Measurements from ENCODE around the gene ZBTB44.

ZBTB44 gene

DNA sequence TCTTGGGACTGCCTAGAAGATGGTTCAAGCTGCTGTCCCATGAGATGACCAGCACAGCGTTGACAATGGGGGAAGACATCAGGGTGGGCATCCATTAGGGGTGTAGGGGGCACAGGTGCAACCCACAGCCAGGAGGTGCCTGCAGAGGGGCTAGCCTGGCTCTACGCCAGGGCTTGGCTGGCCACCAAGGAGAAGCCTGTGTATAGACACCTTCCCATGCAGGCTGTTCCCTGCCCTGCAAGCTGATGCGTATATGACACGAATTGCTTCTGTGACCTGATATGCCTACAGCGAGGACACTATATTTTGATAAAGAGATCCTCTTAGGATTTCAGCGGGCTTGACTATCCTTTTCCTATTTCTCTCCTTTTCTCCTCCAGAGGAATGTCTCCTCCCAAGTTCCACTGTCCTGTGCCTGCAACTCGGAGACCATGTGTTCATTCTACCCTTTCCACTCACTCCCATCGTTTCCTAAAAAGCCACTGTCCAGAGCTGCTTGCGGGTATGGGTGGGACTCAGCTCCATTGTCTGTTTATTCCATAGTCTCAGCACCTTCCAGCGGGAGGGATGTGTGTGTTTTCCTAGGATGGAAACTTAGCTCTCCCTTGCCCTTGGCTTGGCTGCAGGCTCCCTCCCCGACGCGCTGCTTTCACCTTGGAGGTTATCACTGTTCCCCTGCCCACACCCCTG lies 99.0 kb downstream of the ZBTB44 start:
- DNase-seq (ENCODE audit: low read depth in 1 of 2, low spot score in 1 of 2), result no peak

DNA sequence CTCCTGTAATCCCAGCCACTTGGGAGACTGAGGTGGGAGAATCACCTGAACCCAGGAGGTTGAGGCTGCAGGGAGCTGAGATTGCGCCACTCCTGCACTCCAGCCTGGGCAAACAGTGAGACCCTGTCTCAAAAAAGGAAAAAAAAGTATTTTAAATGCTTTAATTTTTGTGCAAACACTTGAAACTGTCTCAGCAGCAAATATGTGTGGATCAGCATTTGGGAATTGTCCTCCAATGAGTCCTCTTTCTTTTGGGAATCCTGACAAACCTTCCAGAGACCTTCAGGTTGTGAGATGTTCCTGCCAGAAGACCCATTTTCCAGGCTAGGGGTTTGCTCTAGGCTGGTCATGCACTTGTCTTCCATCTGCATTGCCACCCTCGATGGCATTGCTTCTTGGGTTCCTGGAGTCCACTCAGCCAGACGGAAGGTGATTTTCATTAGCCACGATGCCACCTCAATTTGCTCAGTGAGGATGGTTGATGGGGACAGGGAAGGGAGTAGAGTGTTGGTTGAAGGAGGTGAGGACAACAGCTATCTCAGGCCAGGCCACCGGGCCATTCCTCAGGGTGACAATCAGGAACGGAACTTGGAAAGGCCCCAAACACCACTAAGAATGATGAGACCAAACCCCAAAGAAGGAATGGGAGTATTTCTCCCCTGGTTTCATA lies 99.7 kb downstream of the ZBTB44 start:
- DNase-seq (ENCODE audit: low read depth in 1 of 2, low spot score in 1 of 2), result no peak

DNA sequence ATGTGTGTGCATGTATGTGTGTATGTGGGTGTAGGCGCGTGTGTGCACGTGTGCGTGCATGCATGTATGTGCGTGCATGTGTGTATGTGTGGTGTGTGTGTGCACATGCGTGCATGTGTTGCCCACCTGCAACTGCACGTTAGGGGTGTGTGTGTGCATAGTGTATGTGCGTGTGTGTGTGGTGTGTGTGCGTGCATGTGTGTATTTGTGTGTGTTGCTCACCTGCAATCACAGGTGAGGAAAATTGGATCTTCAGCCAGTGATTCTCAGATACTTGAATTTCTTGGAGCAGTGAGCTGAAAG lies 100.8 kb downstream of the ZBTB44 start:
- DNase-seq (ENCODE audit: low read depth in 1 of 2, low spot score in 1 of 2), result no peak

DNA sequence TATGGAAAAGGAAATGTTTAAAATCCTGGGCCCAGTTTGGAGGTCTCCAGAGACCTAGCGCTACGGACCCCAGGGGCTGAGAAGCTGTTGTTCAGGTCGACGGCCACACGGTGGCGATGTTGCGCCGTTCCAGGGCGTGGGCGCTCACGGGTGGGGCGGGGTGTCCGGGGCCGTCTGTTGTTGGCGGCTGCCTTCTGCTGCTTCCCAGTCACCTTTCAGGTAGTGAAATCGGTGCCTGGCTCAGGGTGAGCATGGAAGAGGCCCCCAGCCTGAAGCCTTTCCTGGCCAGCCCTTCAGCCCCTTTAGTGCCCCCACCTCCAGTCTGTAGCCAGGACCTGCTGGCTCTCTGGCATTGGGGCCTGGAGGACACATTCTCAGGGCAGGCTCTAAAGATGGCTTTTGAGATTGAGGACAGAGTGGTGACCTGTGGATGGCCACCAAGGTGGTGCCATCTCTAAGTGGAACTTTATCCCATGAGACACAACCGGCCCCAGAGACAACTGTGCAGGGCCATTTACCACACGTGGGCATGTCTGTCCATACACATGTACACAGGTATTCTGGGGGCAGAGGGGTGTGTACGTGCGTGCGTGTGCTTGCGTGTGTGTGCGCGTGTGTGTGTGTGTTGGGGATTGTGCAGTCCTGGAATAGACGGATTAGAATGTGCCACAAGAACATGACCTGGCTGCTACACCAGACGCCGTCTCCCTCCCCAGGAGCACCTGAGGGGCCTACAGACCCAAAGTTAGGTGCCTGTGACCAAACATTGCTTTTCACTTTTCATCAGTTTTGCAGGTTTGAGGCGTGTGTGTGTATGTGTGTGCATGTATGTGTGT lies 101.4 kb downstream of the ZBTB44 start:
- DNase-seq (ENCODE audit: low read depth in 1 of 2, low spot score in 1 of 2), result peak; percentile 58 to 65

DNA sequence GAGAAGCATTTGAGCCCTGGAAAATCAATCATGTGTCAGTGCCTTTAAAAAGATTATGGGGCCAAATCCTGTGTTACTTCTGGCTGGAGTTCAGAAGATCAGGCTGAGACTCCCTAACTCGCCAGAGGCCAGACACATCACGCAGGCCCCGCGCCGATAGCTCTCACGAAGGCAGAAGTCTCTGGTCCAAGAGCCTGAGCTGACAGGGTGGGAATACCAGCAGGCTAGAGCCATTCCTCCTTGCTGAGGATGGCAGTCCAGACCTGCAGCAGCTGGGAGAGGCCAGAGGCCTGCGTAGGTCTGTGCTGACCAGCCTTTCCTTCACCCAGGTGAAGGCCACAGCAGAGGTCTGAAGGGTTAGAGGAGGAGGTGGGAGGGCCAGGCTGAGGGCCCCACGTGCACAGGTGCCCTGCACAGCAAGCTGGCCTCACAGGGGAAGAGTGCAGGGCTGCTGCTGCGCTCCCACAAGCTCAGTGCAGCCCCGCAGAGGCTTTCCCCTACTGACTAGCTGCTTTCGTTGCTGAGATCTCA lies 102.2 kb downstream of the ZBTB44 start:
- no peak for DNase-seq (ENCODE audit: low read depth in 1 of 2, low spot score in 1 of 2)

DNA sequence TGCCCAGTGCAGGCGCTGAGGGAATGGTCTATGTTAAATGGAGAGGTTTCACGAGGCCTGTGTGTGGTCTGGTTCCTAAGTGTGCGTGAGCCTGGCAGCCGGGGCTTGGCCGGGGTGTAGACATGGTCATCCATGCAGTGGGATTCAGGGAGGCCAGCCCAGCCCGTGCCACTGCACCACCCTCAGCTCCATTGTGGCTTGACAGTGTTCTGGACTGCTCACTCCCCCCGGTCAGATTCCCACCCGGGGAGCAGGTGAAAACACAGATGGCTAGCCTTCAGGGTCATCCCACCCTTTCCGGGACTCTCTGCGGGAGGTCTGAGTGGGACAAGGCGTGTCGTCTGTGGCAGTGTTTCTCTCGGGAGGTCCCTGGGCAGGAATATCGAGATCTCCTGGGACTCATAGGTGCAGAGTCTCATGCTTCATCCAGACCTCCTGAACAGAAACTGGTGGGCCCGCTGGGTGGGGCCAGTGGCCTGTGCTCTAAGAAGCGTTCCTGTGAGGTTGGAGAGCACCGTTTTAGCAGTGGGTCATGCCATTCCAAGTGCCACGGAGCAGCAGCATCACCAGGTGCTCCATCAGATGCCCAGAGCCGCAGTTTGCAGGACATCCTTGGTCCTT lies 102.8 kb downstream of the ZBTB44 start:
- DNase-seq (ENCODE audit: low read depth in 1 of 2, low spot score in 1 of 2), result no peak

DNA sequence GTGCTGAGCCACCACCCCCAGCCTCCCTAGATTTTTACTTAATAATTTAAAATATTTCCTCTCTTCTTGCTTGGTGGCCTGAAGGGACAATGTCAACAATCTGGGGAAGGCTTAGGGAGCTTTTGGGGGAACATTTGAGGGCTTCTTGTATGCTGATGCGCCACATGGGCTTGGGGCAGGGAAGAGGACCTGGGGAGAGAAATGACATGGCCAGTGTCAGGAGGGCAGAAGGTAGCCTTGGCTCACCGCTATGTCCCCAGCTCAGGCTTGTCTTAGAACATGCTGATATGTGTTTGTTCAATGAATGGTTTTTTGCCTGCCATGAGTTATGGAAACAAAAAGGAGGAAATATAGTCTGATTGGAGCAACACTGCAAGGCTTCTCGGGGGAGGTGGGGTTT lies 103.6 kb downstream of the ZBTB44 start:
- no peak for DNase-seq (ENCODE audit: low read depth in 1 of 2, low spot score in 1 of 2)

DNA sequence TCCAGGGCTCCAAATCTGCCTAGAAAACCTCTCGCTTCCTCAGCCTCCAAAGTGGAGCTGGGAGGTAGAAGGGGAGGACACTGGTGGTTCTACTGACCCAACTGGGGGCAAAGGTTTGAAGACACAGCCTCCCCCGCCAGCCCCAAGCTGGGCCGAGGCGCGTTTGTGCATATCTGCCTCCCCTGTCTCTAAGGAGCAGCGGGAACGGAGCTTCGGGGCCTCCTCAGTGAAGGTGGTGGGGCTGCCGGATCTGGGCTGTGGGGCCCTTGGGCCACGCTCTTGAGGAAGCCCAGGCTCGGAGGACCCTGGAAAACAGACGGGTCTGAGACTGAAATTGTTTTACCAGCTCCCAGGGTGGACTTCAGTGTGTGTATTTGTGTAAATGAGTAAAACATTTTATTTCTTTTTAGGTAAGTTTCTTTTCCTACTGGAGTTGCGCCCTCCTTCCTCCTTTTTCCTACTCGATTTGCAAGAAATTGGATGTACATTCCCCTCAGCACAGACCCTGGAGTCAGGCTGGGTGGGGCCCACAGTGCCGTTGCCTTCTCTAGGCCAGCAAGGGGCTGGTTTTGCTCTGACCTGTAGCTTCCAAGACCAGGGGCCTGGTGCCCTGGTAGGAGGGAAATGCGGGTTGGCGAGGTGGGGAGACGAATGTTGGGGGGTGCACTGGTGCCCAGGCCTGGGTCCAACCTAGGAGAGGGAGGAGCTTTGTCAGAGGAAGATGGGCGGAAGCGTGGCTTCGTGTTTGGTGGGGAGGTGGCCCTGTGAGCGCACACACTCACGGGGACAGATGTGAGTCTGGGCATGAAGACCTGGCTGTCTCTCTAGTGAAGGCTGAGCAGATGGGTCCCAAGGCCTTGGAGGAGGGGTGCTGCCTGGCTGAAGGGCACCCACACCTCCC lies 104.5 kb downstream of the ZBTB44 start:
- no peak for DNase-seq (ENCODE audit: low read depth in 1 of 2, low spot score in 1 of 2)

DNA sequence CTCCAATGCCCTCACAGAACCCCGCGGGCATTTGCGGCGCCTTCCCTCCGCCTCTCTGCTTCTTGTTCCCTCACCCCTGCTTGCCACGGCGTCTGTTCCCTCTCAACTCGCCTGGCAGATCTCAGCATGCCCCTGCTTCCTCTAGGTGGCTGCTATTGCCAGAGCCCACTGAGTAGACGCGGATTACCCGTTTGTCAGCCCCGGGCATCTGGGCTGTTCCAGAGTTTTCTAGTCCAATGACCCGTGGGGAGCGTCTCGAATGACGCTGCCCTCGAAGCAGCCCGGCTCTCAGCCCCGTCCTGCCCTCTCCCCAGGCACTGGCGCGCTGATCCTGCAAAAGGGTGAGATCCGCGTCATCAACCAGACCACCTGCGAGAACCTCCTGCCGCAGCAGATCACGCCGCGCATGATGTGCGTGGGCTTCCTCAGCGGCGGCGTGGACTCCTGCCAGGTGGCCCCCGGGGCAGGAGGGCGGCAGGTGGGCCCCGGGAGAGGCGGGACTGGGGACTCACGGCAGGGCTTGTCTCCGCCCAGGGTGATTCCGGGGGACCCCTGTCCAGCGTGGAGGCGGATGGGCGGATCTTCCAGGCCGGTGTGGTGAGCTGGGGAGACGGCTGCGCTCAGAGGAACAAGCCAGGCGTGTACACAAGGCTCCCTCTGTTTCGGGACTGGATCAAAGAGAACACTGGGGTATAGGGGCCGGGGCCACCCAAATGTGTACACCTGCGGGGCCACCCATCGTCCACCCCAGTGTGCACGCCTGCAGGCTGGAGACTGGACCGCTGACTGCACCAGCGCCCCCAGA lies 105.4 kb downstream of the ZBTB44 start:
- no peak for DNase-seq (ENCODE audit: low read depth in 1 of 2, low spot score in 1 of 2)

DNA sequence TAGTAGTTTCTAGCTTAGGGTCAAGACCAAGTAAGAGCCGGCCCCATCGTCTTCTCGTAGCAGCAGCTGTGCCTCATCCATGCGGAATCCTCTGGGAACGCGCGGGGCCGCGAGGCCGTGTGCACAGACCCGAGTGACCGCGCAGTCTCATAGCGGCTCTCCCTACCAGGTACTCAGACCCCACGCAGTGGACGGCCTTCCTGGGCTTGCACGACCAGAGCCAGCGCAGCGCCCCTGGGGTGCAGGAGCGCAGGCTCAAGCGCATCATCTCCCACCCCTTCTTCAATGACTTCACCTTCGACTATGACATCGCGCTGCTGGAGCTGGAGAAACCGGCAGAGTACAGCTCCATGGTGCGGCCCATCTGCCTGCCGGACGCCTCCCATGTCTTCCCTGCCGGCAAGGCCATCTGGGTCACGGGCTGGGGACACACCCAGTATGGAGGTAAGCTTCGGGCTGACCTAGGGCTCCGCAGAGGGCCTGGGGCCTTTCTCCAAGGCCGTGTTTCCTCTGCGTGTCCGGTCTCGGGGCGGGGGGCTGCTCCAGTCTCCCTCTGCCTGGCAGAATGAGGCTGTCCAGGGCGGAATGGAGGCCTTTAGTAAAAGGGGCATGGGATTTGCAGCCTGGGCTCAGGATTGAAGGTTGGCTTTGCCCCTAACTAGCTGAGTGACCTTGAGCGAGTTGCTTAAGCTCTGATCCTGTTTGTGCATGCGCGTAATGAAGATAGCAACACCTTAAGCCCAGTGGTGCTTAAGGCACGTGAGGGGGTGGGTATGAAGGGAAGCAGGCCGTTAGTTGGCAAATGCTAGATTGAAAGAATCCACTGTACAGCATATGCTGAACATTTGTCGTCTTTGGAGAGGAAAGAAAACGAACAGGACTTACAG lies 106.2 kb downstream of the ZBTB44 start:
- no peak for DNase-seq (ENCODE audit: low read depth in 1 of 2, low spot score in 1 of 2)

DNA sequence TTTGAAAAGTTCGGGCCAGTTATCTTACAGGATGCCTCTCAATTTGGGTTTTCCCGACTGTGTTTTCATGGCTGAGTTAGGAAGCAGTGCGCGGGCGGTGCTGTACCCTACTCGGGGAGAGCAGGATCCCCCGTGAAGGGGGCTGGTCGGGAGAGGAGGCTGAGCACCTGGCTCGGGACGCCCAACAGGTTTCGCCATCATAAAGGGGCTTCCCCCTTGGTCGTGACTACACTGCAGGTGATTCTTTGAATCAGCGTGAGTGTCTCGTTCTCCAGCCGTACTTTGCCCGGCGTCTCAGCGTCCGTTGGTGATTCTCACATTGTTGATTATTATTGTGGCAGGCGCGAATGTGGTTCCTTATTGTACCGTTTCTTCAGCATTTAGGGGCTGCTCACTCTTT lies 108.6 kb downstream of the ZBTB44 start:
- no peak for DNase-seq (ENCODE audit: low read depth in 1 of 2, low spot score in 1 of 2)

DNA sequence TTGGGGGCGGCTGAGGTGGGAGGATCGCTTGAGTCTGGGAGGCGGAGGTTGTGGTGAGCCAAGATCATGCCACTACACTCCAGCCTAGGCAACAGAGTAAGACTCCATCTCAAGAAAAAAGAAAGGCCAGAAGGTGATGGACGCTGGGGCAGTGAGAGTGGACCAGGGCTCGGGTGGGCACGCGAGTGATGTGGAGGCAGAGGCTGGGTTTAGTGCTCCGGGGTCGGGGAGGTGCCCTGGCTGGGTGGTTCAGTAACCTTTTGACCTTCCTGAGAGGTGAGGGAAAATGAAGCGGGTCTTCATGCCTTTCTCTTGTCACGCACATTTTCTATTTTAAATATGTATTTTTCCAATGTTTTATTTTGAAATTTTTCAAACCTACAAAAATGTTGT lies 110.0 kb downstream of the ZBTB44 start:
- DNase-seq (ENCODE audit: low read depth in 1 of 2, low spot score in 1 of 2), result no peak

DNA sequence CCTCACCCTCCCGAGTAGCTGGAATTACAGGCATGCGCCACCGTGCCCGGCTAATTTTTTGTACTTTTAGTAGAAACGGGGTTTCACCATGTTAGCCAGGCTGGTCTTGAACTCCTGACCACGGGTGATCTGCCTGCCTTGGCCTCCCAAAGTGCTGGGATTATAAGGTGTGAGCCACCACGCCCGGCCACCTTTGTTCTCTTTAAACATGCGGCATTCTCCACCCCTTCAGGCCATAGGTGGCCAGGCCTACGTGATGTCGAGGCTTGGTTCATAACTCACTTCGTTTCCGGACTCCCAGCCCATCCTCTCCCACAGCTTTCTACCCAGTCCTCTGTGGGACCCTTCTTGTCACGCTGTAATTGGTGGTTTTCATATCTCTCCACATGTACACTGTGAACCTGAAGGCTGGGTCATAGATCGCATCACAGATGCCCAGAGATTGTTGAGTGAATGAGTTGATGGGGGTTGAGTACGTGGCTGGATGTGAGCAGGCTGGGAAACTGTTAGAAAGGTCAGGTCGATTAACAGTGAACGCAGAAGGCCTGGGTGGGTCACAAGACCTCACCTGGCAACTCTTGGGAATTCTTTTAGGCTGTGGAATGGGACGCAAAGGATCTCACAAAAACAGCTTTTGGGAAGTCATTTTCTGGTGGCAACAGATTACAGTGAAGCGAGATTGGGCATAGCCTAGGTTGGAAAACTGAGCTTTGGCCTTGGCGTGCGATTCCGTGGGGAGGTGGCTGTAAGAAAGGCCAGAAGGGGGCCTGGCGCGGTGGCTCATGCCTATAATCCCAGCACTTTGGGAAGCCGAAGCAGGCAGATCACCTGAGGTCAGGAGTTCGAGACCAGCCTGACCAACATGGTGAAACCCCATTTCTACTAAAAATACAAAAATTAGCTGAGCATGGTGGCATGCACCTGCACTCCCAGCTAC lies 110.7 kb downstream of the ZBTB44 start:
- no peak for DNase-seq (ENCODE audit: low read depth in 1 of 2, low spot score in 1 of 2)

DNA sequence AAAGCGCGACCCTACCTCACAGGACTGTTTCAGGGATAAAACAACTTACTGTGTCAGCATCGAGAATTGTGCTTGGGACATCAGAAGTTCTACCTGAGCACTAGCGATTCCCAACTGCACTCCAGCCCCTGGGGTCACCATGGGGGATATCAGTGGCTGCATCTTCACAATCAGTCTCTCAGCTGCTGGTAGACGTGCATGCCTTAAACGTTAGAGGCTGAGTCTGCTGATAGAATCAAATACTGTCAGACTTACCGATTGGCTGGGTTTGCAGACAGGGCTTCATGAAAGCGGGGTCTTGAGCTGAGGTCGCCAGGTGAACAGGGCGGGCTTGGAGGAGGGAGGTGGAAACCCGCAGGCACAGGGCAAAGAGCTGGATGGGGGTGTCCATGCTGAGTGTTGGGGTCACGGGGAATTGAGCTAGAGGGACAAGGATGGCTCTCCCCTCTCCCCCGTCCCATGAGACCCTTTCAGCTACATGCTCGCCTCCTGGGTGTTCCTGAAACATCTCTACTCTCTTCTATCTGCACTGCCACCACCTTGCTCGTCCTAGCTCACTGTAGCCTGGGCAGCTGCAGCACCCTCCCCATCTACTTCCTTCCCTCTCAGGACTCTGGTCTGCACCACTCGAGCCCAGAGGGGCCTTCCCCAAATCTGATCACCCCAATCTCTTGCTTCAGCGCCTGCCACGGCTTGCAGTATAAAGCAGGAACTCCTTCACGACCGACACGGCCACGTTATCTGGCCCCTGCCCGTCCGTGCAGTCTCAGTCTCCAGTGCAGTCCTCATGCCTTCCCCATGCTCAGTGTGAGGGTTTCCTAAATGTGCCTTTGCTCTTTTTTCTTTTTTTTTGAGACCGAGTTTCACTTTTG lies 111.7 kb downstream of the ZBTB44 start:
- DNase-seq (ENCODE audit: low read depth in 1 of 2, low spot score in 1 of 2), result no peak

DNA sequence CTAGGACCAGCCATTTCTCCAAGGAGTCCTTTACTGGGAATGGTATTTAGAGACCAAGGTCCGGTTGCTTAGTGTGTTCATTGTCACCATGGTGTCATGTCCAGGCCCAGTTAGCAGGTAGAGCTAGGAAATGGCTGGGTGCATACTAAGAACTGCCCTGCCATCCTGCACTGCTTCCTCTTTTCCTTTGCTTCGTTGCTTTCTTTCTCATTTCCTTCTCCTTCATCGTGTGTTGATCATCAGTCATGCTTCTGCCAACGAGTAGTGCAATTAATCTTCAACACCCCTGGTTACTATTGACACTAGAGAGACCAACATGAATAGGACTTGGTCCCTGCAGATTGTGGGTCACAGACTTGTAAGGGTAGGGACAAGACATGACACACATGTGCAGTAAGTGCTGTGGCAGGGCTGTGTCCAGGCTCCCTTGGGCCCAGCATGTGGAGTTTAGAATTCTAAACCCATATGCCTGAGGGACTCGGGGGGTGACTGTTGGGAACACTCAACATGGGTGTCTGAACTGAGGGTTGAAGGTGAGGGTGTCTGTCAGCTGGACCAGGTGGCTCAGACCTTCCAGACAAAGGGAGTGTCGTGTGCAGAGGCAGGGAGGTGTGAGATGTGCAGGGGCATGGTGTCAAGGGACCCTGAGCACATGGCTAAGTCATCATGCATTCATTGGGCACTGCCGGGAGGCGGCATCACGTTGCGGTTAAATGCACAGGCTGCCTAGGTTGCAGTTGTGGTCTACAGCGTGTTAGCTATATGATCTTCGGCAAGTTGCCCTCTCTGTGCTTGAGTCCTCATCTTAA lies 112.5 kb downstream of the ZBTB44 start:
- DNase-seq (ENCODE audit: low read depth in 1 of 2, low spot score in 1 of 2), result no peak

DNA sequence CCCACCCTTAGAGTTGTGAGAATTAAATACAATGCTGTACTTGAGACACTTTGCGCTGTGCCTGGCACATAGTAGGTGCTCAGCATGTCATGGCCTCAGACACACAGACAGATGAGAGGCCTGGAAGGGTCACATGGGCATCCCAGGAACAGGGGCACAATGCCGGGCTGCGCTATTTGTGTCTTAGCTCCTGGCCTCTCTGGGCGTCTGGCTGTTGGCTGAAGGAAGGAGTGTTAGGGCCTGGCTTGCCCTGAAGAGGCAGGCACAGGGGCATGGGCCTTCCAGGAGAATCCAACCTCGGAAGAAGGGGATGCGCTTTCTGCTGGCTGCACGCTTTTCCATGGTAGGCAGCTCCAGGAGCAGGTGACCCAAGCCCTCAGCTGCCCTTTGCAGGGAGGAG lies 113.7 kb downstream of the ZBTB44 start:
- no peak for DNase-seq (ENCODE audit: low read depth in 1 of 2, low spot score in 1 of 2)
